ENCODE results near the gene LNPEP.

Gene LNPEP

DNA sequence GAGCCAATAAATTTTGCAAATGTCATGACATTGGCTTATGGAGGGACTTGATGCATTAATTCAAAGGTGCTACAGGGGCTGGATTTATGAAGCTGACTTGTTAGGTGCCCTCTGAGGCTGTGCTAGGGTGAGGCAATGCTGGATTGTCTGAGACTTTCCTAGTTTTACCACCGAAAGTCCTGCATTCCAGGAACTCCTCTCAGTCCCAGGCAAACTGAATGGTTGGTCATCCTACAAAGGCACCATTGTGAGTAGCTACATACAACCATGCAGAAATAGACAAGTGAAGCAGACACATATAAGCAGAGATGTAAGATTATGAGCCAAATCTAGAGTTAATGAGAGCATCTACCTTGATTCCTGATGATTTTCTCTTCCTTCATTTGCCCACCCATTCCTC is 111.2 kb downstream of the LNPEP start:
- DNase-seq (ENCODE audit: extremely low read depth, insufficient read length) = no peak
- no peaks in the 10 kb centered on the region for H3K36me3 ChIP-seq (ENCODE audit: control insufficient read depth, insufficient read depth, low read length)
- no peaks in the 10 kb centered on the region; the same call in 1 of the 2 replicates for H3K27me3 ChIP-seq (replicated peaks; ENCODE audit: control insufficient read depth, insufficient read depth, low read length)
- no peak overlapping the region for H3K4me3 ChIP-seq (replicated peaks; ENCODE audit: low read depth, low read length)
- no peak for TF ChIP-seq CTCF (IDR thresholded peaks at IDR 0.05; ENCODE audit: insufficient read depth, low read length, poor library complexity, severe bottlenecking)

- no peak for DNase-seq (ENCODE audit: extremely low read depth, insufficient read length)
- no peak for TF ChIP-seq CTCF (IDR thresholded peaks at IDR 0.05; ENCODE audit: insufficient read depth, low read length, poor library complexity, severe bottlenecking)
- Histone ChIP-seq H3K36me3 (ENCODE audit: control insufficient read depth, insufficient read depth, low read length) (no peaks in the 10 kb centered on the region), H3K4me3 (replicated peaks; ENCODE audit: low read depth, low read length) (no peak overlapping the region), H3K27me3 (replicated peaks; ENCODE audit: control insufficient read depth, insufficient read depth, low read length) (no peaks in the 10 kb centered on the region; the same call in 1 of the 2 replicates)
Measured at GRCh38 chr5:97049175-97049574, 113.3 kb downstream of the LNPEP start.

GRCh38 chr5:97056263-97056662 is 120.4 kb downstream of the LNPEP start:
- no peak for TF ChIP-seq CTCF (IDR thresholded peaks at IDR 0.05; ENCODE audit: insufficient read depth, low read length, poor library complexity, severe bottlenecking)
- H3K27me3 ChIP-seq (replicated peaks; ENCODE audit: control insufficient read depth, insufficient read depth, low read length) = no peaks in the 10 kb centered on the region
- H3K36me3 ChIP-seq (ENCODE audit: control insufficient read depth, insufficient read depth, low read length) = no peaks in the 10 kb centered on the region
- no peak for DNase-seq (ENCODE audit: extremely low read depth, insufficient read length)
- H3K4me3 ChIP-seq (replicated peaks; ENCODE audit: low read depth, low read length) = no peak overlapping the region

GRCh38 chr5:97062046-97062445 is 126.2 kb downstream of the LNPEP start:
- no peak overlapping the region for H3K4me3 ChIP-seq (replicated peaks; ENCODE audit: low read depth, low read length)
- no peaks in the 10 kb centered on the region for H3K36me3 ChIP-seq (ENCODE audit: control insufficient read depth, insufficient read depth, low read length)
- H3K27me3 ChIP-seq (replicated peaks; ENCODE audit: control insufficient read depth, insufficient read depth, low read length) = no peaks in the 10 kb centered on the region
- no peak for TF ChIP-seq CTCF (IDR thresholded peaks at IDR 0.05; ENCODE audit: insufficient read depth, low read length, poor library complexity, severe bottlenecking)
- DNase-seq (ENCODE audit: extremely low read depth, insufficient read length) = no peak

DNA sequence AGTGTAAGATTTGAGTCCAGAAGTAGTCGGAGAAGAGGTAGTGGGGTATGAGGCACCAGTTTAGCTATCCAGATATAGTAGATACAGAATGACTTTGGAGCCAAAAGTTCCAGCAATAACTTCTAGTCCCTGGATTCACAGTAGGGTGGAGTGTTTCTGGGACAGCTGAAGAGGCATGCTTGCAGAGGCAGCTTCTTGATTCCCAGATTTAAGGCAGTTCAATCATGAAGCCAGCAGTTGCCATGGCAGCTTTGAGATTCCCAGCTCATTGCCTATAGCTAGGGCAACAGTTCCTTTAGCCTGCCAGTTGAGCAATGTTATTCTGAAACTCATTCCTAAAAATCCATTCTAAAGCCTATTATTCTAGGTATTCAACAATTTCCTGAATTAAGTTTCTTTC is 127.4 kb downstream of the LNPEP start:
- DNase-seq (ENCODE audit: extremely low read depth, insufficient read length) = no peak
- H3K27me3 ChIP-seq (replicated peaks; ENCODE audit: control insufficient read depth, insufficient read depth, low read length) = no peaks in the 10 kb centered on the region
- H3K36me3 ChIP-seq (ENCODE audit: control insufficient read depth, insufficient read depth, low read length) = no peaks in the 10 kb centered on the region
- TF ChIP-seq CTCF (IDR thresholded peaks at IDR 0.05; ENCODE audit: insufficient read depth, low read length, poor library complexity, severe bottlenecking) = no peak
- no peak overlapping the region for H3K4me3 ChIP-seq (replicated peaks; ENCODE audit: low read depth, low read length)

DNA sequence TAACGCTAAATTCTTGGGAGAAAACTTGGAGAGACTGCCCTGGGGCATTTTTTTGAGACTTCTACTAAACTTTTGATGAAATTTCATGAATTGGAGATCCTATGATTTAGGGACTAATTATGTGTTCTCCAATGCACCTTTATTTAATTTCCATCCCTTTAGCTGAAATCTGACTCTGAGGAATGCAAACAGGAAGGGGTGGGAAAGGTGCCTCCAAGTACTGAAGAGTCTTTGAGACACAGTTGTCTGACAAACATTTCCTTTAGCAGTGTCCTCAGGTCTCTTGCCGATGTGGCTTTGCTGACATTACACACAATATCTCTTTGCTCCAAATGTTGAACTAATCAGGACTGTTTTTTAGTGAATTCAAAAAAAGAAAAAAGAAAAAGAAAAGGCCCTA is 129.6 kb downstream of the LNPEP start:
- no peaks in the 10 kb centered on the region for H3K27me3 ChIP-seq (replicated peaks; ENCODE audit: control insufficient read depth, insufficient read depth, low read length)
- no peaks in the 10 kb centered on the region for H3K36me3 ChIP-seq (ENCODE audit: control insufficient read depth, insufficient read depth, low read length)
- no peak overlapping the region for H3K4me3 ChIP-seq (replicated peaks; ENCODE audit: low read depth, low read length)
- TF ChIP-seq CTCF (IDR thresholded peaks at IDR 0.05; ENCODE audit: insufficient read depth, low read length, poor library complexity, severe bottlenecking) = no peak
- no peak for DNase-seq (ENCODE audit: extremely low read depth, insufficient read length)
